SKM-1 treated with dmso at 0.1 percent for 144 hours (cell line): ENCODE results near the gene NLRC5.
"Not testable (repeated sequence)": the region's sequence is repeated elsewhere in the genome, so short reads cannot be mapped to it uniquely, and the experiment has no call there.

Experiments used
- DNase-seq: peaks from one replicate; lab custom pipeline; 2025; ENCODE audit not compliant: unreplicated experiment; lab: John Stamatoyannopoulos, UW

NLRC5 gene

GRCh38 chr16:56961851-56962281 is 27.5 kb upstream of the NLRC5 start, which contains the start of gene CETP:
Gene CETP (plus strand): TSS chr16:56961950. CDS start chr16:56961980, 30 bp downstream.
- DNase-seq: no peak

GRCh38 chr16:56964243-56965148 is 24.9 kb upstream of the NLRC5 start:
- DNase-seq: peak; percentile 79

- DNase-seq: peak; percentile 31
Observed at GRCh38 chr16:56965149-56966092, 23.9 kb upstream of the NLRC5 start.

GRCh38 chr16:56966093-56966475 is 23.3 kb upstream of the NLRC5 start:
- DNase-seq: no peak

- peak; percentile 29 for DNase-seq
Observed at GRCh38 chr16:56967733-56968132, 21.6 kb upstream of the NLRC5 start.

GRCh38 chr16:56969769-56970168 is 19.6 kb upstream of the NLRC5 start:
- no peak for DNase-seq

- no peak for DNase-seq
Observed at GRCh38 chr16:56970934-56971767, 18.2 kb upstream of the NLRC5 start.

GRCh38 chr16:56971768-56972043 is 17.7 kb upstream of the NLRC5 start:
- DNase-seq: no peak

GRCh38 chr16:56972403-56973293 is 16.7 kb upstream of the NLRC5 start:
- no peak for DNase-seq

GRCh38 chr16:56973294-56973689 is 16.1 kb upstream of the NLRC5 start:
- no peak for DNase-seq

- not testable (repeated sequence) for DNase-seq
Observed at GRCh38 chr16:56973899-56974298, 15.5 kb upstream of the NLRC5 start.

- DNase-seq: peak; percentile 61
Observed at GRCh38 chr16:56974549-56975300, 14.6 kb upstream of the NLRC5 start.

- DNase-seq: no peak
Observed at GRCh38 chr16:56975714-56976113, 13.6 kb upstream of the NLRC5 start.

- DNase-seq: no peak
Observed at GRCh38 chr16:56977216-56977615, 12.1 kb upstream of the NLRC5 start.

GRCh38 chr16:56977823-56978430 is 11.4 kb upstream of the NLRC5 start:
- DNase-seq: no peak

GRCh38 chr16:56980201-56980535 is 9.2 kb upstream of the NLRC5 start:
- DNase-seq: no peak

GRCh38 chr16:56980792-56981724 is 8.3 kb upstream of the NLRC5 start:
- DNase-seq: no peak

GRCh38 chr16:56981729-56982271 is 7.6 kb upstream of the NLRC5 start:
- no peak for DNase-seq
